GM19351 (cell line): ENCODE results near the gene IFT80.
A peak's percentile ranks its signal among the peaks of the same experiment; 100 is the strongest.

Experiments used
- ATAC-seq: cut with Tn5 transposase; IDR thresholded peaks from one replicate; pipeline ENCODE4 v1.9.1; 2021; ENCODE audit warnings: mild to moderate bottlenecking, moderate library complexity; ENCODE audit not compliant: unreplicated experiment

The IFT80 gene

GRCh38 chr3:160401291-160402095 is 2.5 kb upstream of the IFT80 start:
- ATAC-seq: no peak

GRCh38 chr3:160400702-160401150 is 1.7 kb upstream of the IFT80 start:
- peak; percentile 13 for ATAC-seq

GRCh38 chr3:160400030-160400701 is 1.1 kb upstream of the IFT80 start:
- ATAC-seq: peak; percentile 15

- peak; percentile 8 for ATAC-seq
Measured at GRCh38 chr3:160398820-160399124, 253 bp downstream of the IFT80 start.

- no peak for ATAC-seq
Measured at GRCh38 chr3:160395297-160395696, 3.7 kb downstream of the IFT80 start.

GRCh38 chr3:160394009-160394392 is 5.0 kb downstream of the IFT80 start:
- ATAC-seq: no peak

- ATAC-seq: no peak
Measured at GRCh38 chr3:160393346-160394008, 5.5 kb downstream of the IFT80 start.

- no peak for ATAC-seq
Measured at GRCh38 chr3:160392798-160393197, 6.2 kb downstream of the IFT80 start.

GRCh38 chr3:160390565-160391138 is 8.4 kb downstream of the IFT80 start:
- peak; percentile 64 for ATAC-seq

GRCh38 chr3:160384639-160385318 is 14.2 kb downstream of the IFT80 start:
- ATAC-seq: no peak

- ATAC-seq: no peak
Measured at GRCh38 chr3:160381470-160381869, 17.6 kb downstream of the IFT80 start.

- ATAC-seq: no peak
Measured at GRCh38 chr3:160379628-160380214, 19.3 kb downstream of the IFT80 start.

- ATAC-seq: no peak
Measured at GRCh38 chr3:160378331-160379109, 20.5 kb downstream of the IFT80 start.

- ATAC-seq: no peak
Measured at GRCh38 chr3:160376681-160377080, 22.3 kb downstream of the IFT80 start.

GRCh38 chr3:160374925-160375324 is 24.1 kb downstream of the IFT80 start:
- no peak for ATAC-seq

GRCh38 chr3:160374472-160374871 is 24.6 kb downstream of the IFT80 start:
- ATAC-seq: no peak

- ATAC-seq: no peak
Measured at GRCh38 chr3:160373655-160374054, 25.4 kb downstream of the IFT80 start.

- no peak for ATAC-seq
Measured at GRCh38 chr3:160372780-160373179, 26.2 kb downstream of the IFT80 start.

- no peak for ATAC-seq
Measured at GRCh38 chr3:160370987-160371857, 27.8 kb downstream of the IFT80 start.
